ENCODE data around the gene SPATS2.

SPATS2 gene

DNA sequence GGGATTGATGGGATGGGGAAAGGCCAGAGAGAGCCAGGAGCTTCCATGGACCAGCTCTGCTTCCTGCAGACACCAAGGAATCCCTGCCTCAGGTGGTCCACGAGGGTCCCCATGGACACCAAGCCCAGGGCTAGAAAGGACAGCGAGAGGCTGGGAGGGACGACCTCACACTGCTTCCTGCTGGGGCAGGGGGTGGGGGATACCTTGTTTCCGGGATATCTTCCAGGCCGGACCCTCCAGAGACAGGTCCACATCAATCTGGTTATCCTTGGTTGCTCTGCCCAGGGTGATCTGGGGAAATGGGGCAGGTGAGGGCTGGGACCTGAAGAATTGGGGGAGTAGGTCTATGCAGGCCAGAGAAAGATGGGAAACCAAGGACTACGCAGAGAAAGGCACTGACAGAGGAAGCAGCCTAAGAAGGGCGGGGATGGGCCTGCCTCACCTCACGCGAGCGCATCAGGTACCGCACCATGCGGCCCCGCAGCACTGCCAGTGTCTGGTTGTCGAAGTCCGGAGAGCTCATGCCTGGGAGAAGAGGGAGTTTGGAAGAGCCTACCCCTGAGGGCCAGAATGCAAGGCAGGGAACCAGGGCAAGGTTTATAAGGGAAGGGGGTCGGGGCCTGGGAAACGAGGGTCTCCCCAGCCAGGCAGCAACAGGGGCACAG is 191.9 kb downstream of the SPATS2 start:
- no peak for DNase-seq

DNA sequence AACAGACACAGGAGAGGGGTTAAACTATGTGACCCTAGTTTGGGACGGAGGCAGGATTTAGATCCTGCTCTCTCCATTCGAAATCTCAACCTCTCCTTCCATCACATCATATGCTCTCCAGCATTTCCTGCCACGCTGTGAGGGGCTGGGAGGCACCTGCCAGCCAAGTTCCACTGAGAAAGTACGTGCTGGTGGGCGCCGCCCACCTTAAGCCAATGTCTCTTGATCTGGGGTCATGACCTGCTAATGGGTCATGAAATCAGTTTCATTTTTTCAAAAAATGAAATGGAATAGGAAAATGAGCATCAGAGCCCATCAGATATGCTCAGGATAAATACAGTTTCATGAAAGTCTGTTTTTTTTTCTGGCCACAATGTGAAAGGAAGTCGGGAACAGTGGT is 193.4 kb downstream of the SPATS2 start:
- no peak for DNase-seq

GRCh38 chr12:49562233-49562632 is 195.0 kb downstream of the SPATS2 start:
- no peak for DNase-seq

DNA sequence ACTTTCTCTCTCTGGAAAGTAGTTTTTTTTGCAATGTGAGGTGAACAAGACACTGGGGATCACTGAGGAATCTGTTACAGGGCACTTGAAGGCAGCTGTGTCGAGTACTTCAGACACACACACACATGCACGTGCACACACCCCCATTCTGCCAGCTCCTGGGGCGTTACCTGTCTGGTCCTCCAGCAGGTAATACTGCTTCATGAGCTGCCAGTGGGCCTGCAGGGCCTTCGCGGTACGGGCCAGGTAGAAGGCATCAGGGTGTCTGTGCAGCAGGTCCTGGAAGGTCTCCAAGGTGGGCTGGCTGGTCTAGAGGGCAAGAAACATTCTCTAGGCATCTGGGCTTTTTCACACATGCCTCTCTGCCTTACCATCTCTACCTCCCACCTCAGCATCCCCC is 195.6 kb downstream of the SPATS2 start:
- DNase-seq: no peak

DNA sequence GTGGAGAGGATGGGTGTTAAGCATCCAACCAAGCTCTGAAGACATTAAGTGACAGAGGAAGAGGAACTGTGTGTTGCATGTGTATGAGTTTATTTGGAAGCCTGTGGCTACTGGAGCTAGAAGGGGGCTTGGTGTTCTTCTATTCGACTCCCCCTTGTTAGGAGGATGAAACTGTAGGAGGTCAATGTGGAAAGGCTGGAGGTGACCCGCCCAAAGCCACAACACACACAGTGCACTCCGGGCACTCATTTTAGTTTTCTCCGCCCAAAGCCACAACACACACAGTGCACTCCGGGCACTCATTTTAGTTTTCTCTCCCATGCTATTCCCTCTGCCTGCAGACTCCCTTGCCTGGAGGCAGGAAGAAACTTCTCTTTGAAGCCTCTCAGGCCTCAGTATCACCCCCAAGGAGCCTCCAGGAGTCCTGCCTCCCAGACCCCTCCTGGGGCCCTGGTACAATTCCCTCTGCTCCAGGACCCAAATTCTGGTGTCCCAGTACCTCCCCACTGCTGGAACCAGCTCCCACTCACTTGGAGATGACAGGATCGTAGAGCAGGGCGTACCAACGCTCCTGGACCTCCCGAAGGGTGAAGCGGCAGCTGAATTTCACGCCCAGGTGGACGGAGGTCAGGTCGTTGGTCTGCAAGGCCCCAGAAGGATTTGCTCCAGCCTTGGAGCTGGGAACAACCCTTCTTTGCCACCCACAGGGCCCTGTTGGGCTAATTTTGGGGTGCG is 196.9 kb downstream of the SPATS2 start:
- no peak for DNase-seq

GRCh38 chr12:49564686-49565405 is 197.6 kb downstream of the SPATS2 start:
- DNase-seq: no peak

DNA sequence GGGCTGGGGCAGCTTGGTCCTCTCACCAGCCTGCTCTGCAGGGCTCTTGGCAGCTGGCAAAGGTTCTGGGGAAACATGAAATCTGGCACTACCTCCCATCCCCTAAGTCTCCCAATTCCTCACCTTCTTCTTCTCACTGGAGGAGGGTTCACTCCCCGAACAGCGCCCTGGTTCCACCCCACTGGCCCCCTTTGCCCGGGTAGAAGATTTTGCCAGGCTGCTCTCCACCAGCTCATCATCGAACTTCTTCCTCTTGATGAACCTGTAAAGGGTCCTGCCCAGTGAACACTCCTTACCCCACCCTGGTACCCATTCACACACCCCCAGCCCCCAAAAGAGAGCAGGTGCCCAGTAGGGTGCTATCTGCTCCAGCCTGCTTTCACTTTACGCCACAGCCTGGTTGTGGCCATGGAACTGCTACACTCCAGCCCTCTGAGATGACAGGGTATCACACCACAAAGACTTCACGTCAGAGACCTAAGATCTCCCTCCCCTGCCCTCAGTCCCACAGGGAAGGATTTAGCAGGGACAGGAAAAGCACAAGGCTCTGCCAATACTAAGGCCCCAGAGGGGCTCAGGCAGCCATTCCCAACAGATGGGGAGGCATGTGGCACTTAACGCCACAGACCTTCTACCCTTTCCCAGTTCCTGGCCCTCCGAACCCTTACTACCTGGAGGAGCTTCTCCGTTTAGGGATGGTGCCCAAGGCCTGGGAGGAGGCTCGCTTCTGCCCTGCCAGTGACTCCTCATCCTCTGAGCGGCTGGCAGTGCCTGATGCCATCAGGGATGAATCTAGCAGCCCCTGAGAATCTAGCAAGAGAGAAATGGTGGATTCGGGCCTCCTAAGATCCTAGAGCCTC is 198.4 kb downstream of the SPATS2 start:
- DNase-seq: no peak

DNA sequence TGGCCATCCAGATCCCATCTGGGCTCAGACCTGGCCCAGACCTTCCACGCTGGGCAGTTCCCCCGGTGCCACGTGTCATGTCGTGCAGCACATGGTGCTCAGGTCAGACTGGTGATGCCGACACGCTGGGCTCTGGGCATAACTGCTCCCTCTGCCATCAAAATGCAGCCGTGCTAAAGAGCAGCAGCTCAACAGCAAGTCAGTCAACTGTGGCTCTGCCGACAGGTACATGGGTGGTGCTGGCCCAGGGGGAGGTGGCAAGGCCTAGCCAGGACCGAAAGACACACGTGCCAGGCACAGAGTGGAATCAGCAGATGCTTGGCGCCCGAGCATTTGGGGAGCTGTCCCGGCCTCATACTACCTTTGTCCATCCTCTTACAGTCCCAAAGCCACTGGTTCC is 199.1 kb downstream of the SPATS2 start:
- no peak for DNase-seq

- DNase-seq: no peak
These were observed 200.0 kb downstream of the SPATS2 start for GRCh38 chr12:49567302-49567610.

- peak; percentile 91 for DNase-seq
These were observed 200.6 kb downstream of the SPATS2 start, which contains the start of gene MCRS1 for GRCh38 chr12:49567611-49568441. TSS of gene MCRS1 (minus strand) at chr12:49568142. CDS start at chr12:49566731, 1,411 bp downstream.

- no peak for DNase-seq
These were observed 201.3 kb downstream of the SPATS2 start for GRCh38 chr12:49568442-49569162.
